Measurements from ENCODE around the gene PALB2. TPM values are rescaled to one million over a fixed set of nuclear protein-coding genes. Genes with fewer than 3 reads are reported as not detected.

PALB2 gene
- total and polyA plus RNA-seq, 2 of the 8 experiments (the other 6 are each of a cell fraction or from before 2014, with no cell fraction given) = 12.5 to 33.1 TPM

DNA sequence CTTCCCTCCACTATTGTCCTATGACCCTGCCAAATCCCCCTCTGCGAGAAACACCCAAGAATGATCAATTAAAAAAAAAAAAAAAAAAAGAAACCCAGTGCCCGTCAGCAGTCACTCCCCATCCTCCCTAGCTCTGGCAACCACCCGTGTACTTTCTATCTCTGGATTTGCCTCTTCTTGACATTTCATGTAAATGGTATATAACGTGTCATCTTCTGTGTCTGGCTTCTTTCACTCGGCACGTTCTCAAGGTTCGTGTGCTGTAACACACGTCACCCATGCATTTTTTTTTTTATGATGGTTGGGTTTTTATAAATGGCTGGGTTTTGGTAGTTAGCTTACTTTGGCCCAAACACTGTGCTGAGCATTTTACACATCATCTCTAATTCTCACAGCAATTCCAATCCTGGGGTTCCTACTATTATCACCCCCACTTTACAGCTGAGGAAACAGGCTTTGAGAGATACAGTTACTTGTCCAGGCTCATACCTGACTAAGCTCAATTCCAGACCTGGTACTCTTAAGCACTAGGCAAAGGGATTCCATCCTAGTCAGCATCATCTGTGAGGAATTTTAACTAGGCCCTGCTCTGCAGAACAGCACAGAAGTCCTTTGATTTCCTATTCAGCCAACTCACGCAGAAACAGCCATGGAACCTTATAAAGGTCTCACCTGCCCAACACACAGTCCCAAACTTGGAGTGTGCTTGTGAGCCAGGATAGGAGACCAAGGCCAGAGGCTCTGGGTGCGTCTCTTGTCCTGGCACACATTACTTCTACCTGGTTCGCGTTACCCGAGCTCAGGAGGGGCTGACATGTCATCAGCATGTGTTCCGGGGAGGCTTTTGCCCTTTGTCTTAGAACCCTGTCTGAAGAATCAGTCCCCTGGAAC, 56.7 kb downstream of the PALB2 start:
- H3K23me2 ChIP-seq (ENCODE audit: low read depth, low read length) = no peaks in the 10 kb centered on the region
- FAIRE-seq (no peak), DNase-seq (ENCODE audit: low read depth in 1 of 2, low spot score in 2 of 2) (no peak)
- H3K27ac ChIP-seq (ENCODE audit: low read depth, low read length) = no peak overlapping the region
- H3K79me1 ChIP-seq (ENCODE audit: low read depth, low read length) = peaks cover 4% of the 10 kb centered on the region; the same call in 1 of the 2 replicates
- no peak overlapping the region for H2BK5ac ChIP-seq (ENCODE audit: low read depth, low read length)
- H3K18ac ChIP-seq (ENCODE audit: extremely low read depth, low read length) = no peak overlapping the region
- no peak overlapping the region for H3K4me3 ChIP-seq (ENCODE audit: extremely low read depth in 1 of 4, insufficient read depth in 2 of 4, low read depth in 3 of 4, low read length in 4 of 4)
- TF ChIP-seq CREB1 (IDR thresholded peaks at IDR 0.05) (no peak), YY1 (IDR thresholded peaks at IDR 0.05; ENCODE audit: low read depth, low read length) (no peak), MAFK (IDR thresholded peaks at IDR 0.05; ENCODE audit: low read depth, low read length) (no peak), TAF1 (IDR thresholded peaks at IDR 0.05; ENCODE audit: low read depth, low read length) (no peak), RBBP5 (IDR thresholded peaks at IDR 0.05; ENCODE audit: borderline replicate concordance, low read depth, low read length) (no peak), KDM1A (IDR thresholded peaks at IDR 0.05; ENCODE audit: borderline replicate concordance, low read length) (no peak), BRCA1 (IDR thresholded peaks at IDR 0.05; ENCODE audit: low read depth, low read length) (no peak), RNF2 (IDR thresholded peaks at IDR 0.05; ENCODE audit: borderline replicate concordance, low read depth, low read length, missing control alignments, poor library complexity, severe bottlenecking) (no peak)
- H2BK120ac ChIP-seq (replicated peaks; ENCODE audit: low read depth, low read length) = no peak overlapping the region
- H3K9me3 ChIP-seq (ENCODE audit: insufficient read depth in 2 of 2, low read depth in 1 of 2, low read length in 1 of 2) = no peaks in the 10 kb centered on the region
- ChIA-PET POLR2A (ENCODE audit: partially characterized antibody) (interaction anchor here (0.6 to 0.9 kb wide), 3 partner anchors 76 to 223 kb away, joined by 3 to 5 read pairs (median 3); no protein-coding TSS in a partner anchor), CTCF (ENCODE audit: partially characterized antibody) (interaction anchor here (0.7 to 1.0 kb wide), 2 partner anchors 12 to 83 kb away, joined by 3 to 4 read pairs; partner anchors contain the start of gene NDUFAB1)
- no peaks in the 10 kb centered on the region for H3K4me1 ChIP-seq (replicated peaks in 1 of 4; ENCODE audit: control insufficient read depth in 3 of 4, insufficient read depth in 4 of 4, low read length in 3 of 4)
- peaks cover 15 to 73% (median 40%) of the 10 kb centered on the region in 4 experiments; a peak in 7 of 8 replicates for H3K36me3 ChIP-seq (ENCODE audit: control insufficient read depth in 2 of 4, insufficient read depth in 4 of 4, low read length in 3 of 4)
- no peak overlapping the region for H4K91ac ChIP-seq (replicated peaks; ENCODE audit: insufficient read length, low read length)
- H3K23ac ChIP-seq (ENCODE audit: insufficient read length) = no peak overlapping the region
- no peak overlapping the region for H2BK15ac ChIP-seq (ENCODE audit: low read length)
- H3K4me2 ChIP-seq (ENCODE audit: insufficient read depth in 1 of 2, low read depth in 2 of 2, low read length in 2 of 2) = no peak overlapping the region
- no peak overlapping the region for H2AK5ac ChIP-seq (ENCODE audit: low read depth, low read length)
- peaks cover 5 to 13% of the 10 kb centered on the region in 2 experiments for H4K20me1 ChIP-seq (replicated peaks in 1 of 2; ENCODE audit: control insufficient read depth in 1 of 2, insufficient read depth in 2 of 2, low read length in 2 of 2)
- no peaks in the 10 kb centered on the region for H3K27me3 ChIP-seq (replicated peaks in 1 of 4; ENCODE audit: control insufficient read depth in 3 of 4, extremely low read depth in 1 of 4, insufficient read depth in 3 of 4, low read length in 3 of 4)
- no peak overlapping the region for H4K8ac ChIP-seq (ENCODE audit: extremely low read depth, insufficient read depth, low read length)
- WGBS, 2 experiments (ENCODE audit: extremely low coverage in 1 of 2, insufficient coverage in 1 of 2, insufficient read length in 1 of 2, insufficient replicate concordance in 2 of 2, low coverage in 1 of 2, low lambda C conversion rate in 2 of 2, missing lambda C conversion rate in 1 of 2) = 94% methylated on average over 13 of the region's 14 CpGs; no CpG with 5 or more reads in 1 of the 2 experiments
- peaks cover 0 to 21% of the 10 kb centered on the region in 2 experiments; a peak in 2 of 4 replicates for H3K79me2 ChIP-seq (ENCODE audit: control insufficient read depth in 1 of 2, insufficient read depth in 2 of 2, low read length in 2 of 2)
- no peak overlapping the region for H3K14ac ChIP-seq (ENCODE audit: insufficient read length)
- H2BK20ac ChIP-seq (ENCODE audit: low read length) = no peak overlapping the region
- no peak overlapping the region for H4K5ac ChIP-seq (ENCODE audit: insufficient read length, low read depth, low read length)
- no peak overlapping the region for H3K56ac ChIP-seq (replicated peaks; ENCODE audit: insufficient read length, low read depth, low read length)
- no peak overlapping the region for H2BK12ac ChIP-seq (ENCODE audit: low read depth, low read length)
- no peak overlapping the region for H2AFZ ChIP-seq (ENCODE audit: low read length)
- H3K9ac ChIP-seq (replicated peaks in 1 of 4; ENCODE audit: extremely low read depth in 1 of 4, low read depth in 3 of 4, low read length in 3 of 4) = no peak overlapping the region
- no peak overlapping the region for H3K4ac ChIP-seq (replicated peaks; ENCODE audit: insufficient read length, low read depth, low read length)

Measured in H1 (cell line).